GM18858 (cell line): Measurements from ENCODE around the gene SPTBN1.
"Not testable (repeated sequence)": the region's sequence is repeated elsewhere in the genome, so short reads cannot be mapped to it uniquely, and the experiment has no call there.

ENCODE experiments used
- ATAC-seq: cut with Tn5 transposase; IDR thresholded peaks from one replicate; pipeline ENCODE4 v1.9.1; 2021; ENCODE audit not compliant: unreplicated experiment

SPTBN1 gene

DNA sequence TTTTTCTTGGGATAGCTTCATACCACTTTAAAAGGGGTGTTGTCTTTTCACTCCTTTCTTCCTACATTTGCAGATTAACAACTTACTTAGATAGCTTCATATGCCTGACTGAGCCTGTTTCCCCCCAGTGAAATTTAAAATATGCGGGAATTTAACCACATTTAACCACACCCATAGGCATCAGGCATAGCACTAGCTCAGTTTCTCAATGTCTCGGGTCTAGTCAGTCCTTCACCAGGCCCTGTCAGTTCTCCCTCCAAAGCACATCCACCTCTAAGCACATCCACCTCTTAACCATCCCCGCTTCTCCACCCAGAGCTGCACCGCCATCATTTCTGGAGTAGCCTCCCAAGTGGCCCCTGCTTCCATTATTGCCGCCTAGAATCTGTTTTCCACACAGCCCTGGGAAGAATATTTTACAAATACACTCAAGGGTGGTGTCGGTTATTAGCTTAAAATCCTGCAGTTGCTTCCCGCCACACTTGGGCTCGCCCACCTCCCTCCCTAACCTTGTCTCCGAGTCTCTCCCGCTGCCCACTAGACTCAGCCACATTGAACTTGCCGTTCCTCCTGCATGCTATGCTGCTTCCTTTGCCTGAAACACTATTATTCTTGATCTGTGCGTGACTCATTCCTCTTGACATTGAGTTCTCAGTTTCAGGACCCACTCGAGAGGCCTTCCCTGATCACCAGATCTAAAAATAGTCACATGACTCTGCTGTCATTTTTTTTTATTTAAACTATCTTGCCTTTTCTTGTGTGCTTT is 68.3 kb downstream of the SPTBN1 start:
- peak; percentile 84 for ATAC-seq

DNA sequence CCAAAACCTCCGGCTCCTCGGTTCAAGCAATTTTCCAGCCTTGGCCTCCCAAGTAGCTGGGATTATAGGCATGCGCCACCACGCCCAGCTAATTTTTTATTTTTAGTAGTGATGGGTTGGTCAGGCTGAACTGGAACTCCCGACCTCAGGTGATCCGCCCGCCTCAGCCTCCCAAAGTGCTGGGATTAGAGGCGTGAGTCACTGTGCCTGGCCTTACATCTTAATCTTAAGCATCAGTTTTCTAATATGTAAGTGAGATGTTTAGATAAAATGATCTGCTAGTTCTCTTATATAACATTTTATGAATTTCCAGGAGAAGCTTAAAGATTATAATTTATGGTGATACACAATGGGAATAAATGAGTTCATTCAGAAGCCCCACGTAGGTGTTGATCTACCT is 69.2 kb downstream of the SPTBN1 start:
- ATAC-seq: no peak

DNA sequence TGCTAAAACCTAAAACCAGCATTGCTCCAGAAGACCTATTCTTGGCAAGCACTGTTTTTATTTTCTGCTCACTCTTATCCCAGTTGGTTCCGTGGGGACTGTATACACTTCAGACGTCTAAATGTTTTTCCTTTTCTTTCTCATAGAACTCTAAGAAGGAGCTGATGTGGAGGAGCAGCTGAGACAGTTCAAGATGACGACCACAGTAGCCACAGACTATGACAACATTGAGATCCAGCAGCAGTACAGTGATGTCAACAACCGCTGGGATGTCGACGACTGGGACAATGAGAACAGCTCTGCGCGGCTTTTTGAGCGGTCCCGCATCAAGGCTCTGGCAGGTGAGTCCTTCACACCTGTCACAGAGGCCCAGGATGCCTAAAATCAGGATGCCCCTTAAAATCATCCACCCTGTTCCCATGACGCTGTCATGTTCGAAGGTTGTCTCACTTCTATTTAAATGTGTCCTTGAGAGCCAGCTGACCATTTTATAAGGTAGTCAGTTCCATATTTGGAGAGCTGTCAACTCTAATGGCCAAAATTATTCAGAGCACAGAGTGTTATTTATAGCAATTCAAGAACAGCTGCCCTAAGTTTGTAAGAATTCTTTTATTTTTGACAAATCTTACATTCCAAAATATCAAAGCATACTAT is 70.2 kb downstream of the SPTBN1 start:
- no peak for ATAC-seq

DNA sequence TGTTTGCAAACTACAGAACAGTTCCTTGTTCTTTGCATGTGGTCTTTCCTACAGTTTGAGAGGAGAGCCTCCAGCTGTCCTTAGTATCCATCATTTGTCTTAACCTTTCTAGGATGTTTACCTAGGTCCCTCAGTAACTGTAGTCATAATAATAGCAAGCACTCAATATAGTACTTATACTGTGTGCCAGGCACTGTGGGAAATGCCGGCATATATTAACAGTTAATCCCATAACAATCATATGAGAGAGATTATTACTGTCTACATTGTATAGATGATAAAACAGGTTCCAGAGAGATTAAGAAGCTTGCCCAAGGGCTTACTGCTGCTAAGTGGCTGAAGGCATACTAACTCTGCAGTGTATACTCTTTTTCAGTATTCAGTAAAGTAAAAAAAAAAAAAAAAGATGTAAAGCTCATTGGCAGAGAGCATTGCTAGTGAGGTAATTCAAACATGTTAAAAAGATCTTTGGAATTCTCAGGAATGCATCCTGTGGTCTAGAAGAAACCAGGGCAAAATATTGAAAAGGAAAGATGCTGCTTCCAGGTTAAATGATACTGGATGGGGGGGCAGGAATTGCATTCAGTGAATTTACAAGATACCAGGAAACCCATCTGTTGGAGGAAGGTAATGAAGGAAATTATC is 72.3 kb downstream of the SPTBN1 start:
- no peak for ATAC-seq

DNA sequence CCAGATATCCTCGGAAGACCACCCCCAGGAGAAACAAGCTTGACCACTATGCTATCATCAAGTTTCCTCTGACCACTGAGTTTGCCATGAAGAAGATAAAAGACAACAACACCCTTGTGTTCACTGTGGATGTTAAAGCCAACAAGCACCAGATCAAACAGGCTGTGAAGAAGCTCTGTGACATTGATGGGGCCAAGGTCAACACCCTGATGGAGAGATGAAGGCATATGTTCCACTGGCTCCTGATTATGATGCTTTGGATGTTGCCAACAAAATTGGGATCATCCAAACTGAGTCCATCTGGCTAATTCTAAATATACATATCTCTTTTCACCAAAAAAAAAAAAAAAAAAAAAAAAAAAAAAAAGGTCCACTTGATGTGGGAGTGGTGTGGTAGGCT is 73.4 kb downstream of the SPTBN1 start:
- not testable (repeated sequence) for ATAC-seq

GRCh38 chr2:54529935-54530334 is 73.8 kb downstream of the SPTBN1 start:
- peak; percentile 37 for ATAC-seq

GRCh38 chr2:54531558-54531957 is 75.4 kb downstream of the SPTBN1 start:
- ATAC-seq: no peak

DNA sequence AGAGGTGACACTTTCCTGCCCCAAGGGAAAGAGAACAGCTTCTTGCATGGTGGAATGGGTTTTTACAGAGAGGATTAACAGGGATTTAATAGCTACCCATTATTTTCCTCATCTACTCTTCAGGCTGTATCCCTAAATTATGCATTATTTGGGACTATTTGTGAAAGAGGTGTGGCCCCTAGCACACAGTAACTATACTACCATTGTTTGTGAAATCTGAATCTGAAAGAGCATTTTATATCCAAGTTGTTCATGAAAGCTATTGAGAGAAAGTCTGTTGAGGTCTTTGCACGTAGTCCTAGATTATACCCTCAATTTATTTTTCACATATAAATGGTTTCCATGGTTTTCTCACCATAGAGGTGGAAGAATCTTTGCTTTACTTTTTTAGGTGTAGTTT is 78.1 kb downstream of the SPTBN1 start:
- ATAC-seq: no peak

DNA sequence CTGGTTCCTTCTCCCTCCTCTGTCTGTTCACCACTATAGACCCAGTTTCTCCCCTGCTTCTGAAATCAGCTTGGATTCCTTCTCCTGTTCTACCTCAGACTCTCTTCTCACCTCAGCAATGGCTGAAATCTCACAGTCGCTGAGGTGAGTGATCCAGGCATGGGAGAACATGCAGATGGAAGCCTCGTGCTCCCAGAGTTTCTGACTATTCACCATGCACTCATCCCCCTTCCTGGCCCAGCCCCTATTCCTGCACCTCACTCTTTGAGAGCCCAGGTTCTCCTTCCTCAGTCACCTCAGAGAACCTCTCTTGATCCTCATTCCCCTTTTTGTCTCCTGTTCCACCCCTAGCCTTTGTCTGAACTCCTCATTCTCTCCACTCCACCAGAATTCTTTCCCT is 78.5 kb downstream of the SPTBN1 start:
- ATAC-seq: no peak

GRCh38 chr2:54535599-54536195 is 79.6 kb downstream of the SPTBN1 start:
- no peak for ATAC-seq

DNA sequence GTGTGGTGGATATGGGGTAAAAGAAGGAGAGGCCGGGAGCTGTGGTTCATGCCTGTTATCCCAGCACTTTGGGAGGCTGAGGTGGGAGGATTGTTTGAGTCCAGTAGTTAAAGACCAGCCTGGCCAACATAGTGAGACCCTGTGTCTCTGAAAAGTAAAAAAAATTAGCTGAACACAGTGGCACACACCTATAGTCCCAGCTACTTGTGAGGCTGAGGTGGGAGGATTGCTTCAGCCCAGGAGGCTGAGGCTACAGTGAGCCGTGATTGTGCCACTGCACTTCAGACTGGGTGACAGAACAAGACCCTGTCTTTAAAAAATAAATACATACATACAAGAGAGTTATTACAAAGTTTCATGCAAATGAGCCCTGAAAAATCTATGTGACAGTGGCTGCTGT is 80.6 kb downstream of the SPTBN1 start:
- no peak for ATAC-seq

DNA sequence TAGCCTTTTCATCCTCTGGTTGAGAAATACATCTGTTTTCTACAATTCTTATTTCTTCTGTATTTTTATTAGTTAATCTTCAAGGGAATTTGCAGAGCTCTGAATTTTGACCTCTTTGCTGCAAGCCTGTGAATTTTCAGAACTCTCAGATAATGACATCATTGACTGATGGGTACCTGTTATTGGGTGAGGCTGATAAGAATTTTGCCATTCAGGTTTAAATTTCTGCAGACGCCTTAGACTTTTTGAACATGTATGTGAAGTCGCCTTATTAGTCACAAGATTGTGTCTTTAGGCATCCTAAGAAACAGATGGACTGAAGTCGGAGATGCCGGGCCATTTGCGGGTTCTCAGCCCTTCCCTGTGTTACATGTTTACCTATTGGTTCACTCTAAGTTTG is 82.4 kb downstream of the SPTBN1 start:
- no peak for ATAC-seq

GRCh38 chr2:54539683-54540082 is 83.6 kb downstream of the SPTBN1 start:
- no peak for ATAC-seq

- no peak for ATAC-seq
These were observed 84.1 kb downstream of the SPTBN1 start for GRCh38 chr2:54540194-54540593.

DNA sequence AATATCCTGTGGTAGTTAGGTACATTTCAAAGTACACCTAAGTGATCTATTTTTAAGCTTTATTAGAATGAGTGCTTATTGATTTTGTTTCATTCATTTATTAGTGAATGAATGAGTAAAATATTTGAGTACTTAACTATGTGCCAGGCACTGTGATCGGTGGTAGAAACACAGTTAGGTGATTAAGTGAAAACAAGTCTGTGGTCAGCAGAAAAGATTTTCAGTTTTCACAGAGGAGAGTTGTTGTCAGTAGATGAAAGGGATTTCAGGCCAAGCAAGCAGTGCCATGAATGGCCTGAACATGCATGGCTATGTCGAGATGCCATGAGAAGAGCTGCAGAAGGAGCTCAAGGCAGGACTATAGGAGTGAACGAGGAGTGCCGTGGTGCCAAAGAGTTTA is 85.9 kb downstream of the SPTBN1 start:
- ATAC-seq: no peak

DNA sequence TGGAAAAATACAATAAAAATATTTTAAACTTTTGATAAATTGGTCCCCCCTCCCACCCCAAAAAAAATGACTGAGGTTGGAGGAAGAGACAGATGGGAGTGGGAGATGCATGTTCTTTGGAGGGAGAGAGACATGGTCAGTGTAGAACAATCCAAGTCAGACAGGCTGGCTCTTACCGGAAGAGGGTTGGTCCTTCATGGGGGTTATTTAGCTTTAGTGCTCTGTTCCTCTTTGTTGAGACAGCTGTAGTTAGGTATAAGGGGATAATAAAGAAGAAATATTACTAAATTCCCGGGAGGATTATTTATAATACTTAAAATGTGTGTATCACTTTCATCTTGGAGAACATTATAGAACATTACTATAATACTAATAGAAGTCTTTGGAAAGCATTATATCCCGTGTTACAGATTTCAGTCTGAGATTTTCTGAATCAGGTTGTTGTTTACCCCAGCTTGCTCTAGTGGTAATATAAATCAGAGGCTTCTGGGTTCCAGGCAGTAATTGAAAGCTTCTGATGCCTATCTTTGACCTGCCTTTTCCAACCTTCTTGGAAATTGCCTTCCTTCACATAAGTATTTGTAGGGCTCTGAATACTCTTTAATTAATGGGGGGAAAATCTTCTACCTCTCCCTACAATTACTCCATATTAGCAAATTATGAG is 87.7 kb downstream of the SPTBN1 start:
- ATAC-seq: no peak

DNA sequence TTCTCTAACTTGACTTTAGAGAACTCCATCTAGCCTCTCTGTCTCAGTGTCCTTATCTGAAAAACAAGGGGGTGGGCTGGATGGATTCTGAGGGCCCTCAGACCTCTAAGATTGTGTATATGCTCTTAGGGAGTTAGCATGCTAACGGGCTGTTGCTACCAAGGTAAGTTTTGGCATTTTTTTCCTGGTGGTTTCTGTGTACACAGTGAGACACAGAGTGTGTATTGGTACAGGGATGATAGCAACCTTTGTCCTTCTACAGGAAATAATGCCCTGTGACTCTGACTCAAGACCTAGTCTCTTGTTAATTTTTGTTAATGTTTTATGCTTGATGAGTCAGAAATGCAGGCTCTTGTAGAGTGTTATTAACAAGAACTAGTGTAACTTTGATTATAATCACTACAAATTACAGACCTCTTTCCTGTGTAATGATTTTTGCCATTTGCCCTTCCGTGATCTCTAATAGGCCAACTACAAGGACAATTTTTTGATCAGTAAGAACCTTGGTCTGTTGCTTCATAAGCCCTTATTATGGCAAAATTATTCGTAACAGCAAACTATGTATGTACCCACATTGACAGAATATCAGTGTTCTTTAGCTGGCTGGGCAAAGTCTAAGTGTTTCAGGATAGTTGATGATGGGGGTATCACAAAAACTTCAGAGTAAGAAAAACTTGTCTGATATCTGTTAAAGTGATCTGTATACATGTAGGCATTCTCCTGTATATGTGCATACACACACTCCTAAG is 89.7 kb downstream of the SPTBN1 start:
- ATAC-seq: no peak

GRCh38 chr2:54546518-54546917 is 90.4 kb downstream of the SPTBN1 start:
- no peak for ATAC-seq

- ATAC-seq: peak; percentile 42
These were observed 91.0 kb downstream of the SPTBN1 start for GRCh38 chr2:54546923-54547720.

DNA sequence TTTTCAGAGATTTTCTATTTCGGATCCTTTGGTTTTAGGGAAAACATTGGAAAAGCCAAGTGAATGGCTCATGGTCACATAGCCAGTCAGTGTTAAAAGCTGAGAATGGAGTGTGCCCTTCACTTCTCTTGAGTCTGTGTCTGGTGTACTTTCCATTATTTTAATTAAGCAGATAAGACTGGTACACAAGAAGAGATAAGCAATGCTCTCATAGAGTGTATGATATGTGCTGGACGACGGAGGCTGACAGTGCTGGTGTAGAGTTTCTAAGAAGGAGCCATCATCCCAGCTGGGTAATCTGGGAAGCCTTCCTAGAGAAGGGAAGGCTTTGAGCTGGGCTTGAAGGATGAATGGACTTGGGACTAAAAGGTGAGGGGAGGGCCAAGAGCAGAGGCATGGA is 93.3 kb downstream of the SPTBN1 start:
- ATAC-seq: no peak
